Smooth muscle cell (in vitro differentiated cells): ENCODE data around the gene BACE2. TPM values are rescaled to one million over a fixed set of nuclear protein-coding genes. Genes with fewer than 3 reads are reported as not detected.

Experiments
- DNase-seq: peaks from one replicate; lab custom pipeline; 2025; ENCODE audit not compliant: unreplicated experiment; lab: John Stamatoyannopoulos, UW
- H2AFZ ChIP-seq: fragments of 200-600 bp; sonication (generic); 2 replicates; pipeline ENCODE4 v1.6.0; 2016; ENCODE audit warnings: antibody characterized with exemption, low read depth, mild to moderate bottlenecking
- H3F3A ChIP-seq: fragments of 200-600 bp; sonication (generic); 2 replicates; pipeline ENCODE4 v1.6.0; 2017; ENCODE audit warnings: antibody characterized with exemption, low read depth
- H3K27ac ChIP-seq: fragments of 200-600 bp; sonication (generic); 2 replicates; pipeline ENCODE4 v1.5.1; 2016; ENCODE audit warnings: low read depth, mild to moderate bottlenecking
- H3K27me3 ChIP-seq: fragments of 200-600 bp; sonication (generic); 2 replicates; pipeline ENCODE4 v1.6.1; 2016; ENCODE audit warnings: low read depth, mild to moderate bottlenecking
- H3K36me3 ChIP-seq: fragments of 200-600 bp; sonication (generic); 2 replicates; pipeline ENCODE4 v1.5.1; 2016; ENCODE audit warnings: low read depth
- H3K4me1 ChIP-seq: fragments of 200-600 bp; sonication (generic); 2 replicates; pipeline ENCODE4 v1.5.1; 2016; ENCODE audit warnings: low read depth
- H3K4me2 ChIP-seq: fragments of 200-600 bp; sonication (generic); 2 replicates; pipeline ENCODE4 v1.6.0; 2016; ENCODE audit warnings: mild to moderate bottlenecking
- H3K4me3 ChIP-seq: fragments of 200-600 bp; sonication (generic); 2 replicates; pipeline ENCODE4 v1.5.1; 2016; ENCODE audit warnings: mild to moderate bottlenecking
- H3K79me2 ChIP-seq: fragments of 200-600 bp; sonication (generic); 2 replicates; pipeline ENCODE4 v1.6.0; 2016; ENCODE audit warnings: low read depth, mild to moderate bottlenecking
- H3K9ac ChIP-seq: fragments of 200-600 bp; sonication (generic); 2 replicates; pipeline ENCODE4 v1.6.0; 2016; ENCODE audit warnings: low read depth
- H3K9me3 ChIP-seq: fragments of 200-600 bp; sonication (generic); replicated peaks from 2 replicates; pipeline ENCODE4 v1.5.1; 2016; ENCODE audit warnings: low read depth
- H4K20me1 ChIP-seq: fragments of 200-600 bp; sonication (generic); 2 replicates; pipeline ENCODE4 v1.6.0; 2016; ENCODE audit warnings: low read depth
- WGBS: methylation state at CpG from one replicate; pipeline ENCODE4 v1.1.7; 2016; ENCODE audit warnings: low lambda C conversion rate; 5-methylcytosine and 5-hydroxymethylcytosine counted together
- polyA plus RNA-seq: library from polyadenylated mRNA; unstranded; fragments of >200 nt; fragmentation: Nextera tagmentation; extraction: Ambion mirVana; gene quantifications from 2 replicates; pipeline ENCODE4 v1.2.1, GENCODE V29; 2016
- total RNA-seq: library from RNA; depleted of rRNA; stranded (reverse); fragments of >200 nt; gene quantifications from 2 replicates; pipeline ENCODE4 v1.2.3, GENCODE V29; 2014
- TF ChIP-seq, protein P1 (sequence below): fragments of 200-600 bp; sonication (generic); IDR thresholded peaks from 2 replicates; pipeline ENCODE4 v1.5.1; 2017; ENCODE audit warnings: borderline replicate concordance, mild to moderate bottlenecking, antibody characterized with exemption; ENCODE audit not compliant: insufficient read depth, poor library complexity, severe bottlenecking

Gene BACE2
- total and polyA plus RNA-seq, 2 experiments from 2014 or later = 25.3 to 33.3 TPM

DNA sequence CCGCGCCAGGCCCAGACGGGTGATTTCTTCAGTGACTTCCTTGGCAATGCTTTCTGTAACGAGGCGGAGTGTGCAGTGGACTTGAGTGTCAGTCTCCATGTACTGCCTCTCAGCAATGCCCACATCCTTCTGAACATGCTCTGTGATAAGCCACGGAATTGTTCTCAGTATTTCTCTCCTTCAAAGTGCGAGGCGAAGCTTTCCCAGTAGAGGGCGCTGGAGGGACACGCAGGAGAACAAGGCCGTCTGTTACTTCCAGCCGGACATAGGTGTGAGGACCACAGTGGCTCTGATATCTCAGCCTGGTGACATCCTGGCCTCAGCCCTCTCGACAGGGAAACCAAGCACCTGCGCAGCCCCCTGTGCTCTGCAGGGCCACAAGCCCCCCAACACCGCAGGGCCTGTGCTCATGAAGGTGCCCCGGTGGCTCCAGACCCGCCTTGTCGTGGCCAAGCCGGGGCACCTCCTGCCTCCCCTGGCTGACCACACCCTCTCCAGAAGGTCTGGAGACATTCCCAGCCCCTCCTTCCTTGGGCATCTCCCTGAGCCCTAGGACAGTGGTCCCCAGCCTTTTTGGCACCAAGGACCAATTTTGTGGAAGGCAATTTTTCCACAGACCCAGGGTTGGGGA, 46.1 kb upstream of the BACE2 start:
- no peaks in the 10 kb centered on the region for H4K20me1 ChIP-seq
- no peaks in the 10 kb centered on the region for H3F3A ChIP-seq
- WGBS = 46% methylated on average over 19 of the region's 19 CpGs
- H3K36me3 ChIP-seq = no peaks in the 10 kb centered on the region
- peak; percentile 41 for DNase-seq
- no peak overlapping the region for H3K9ac ChIP-seq
- TF ChIP-seq, protein P1, sequence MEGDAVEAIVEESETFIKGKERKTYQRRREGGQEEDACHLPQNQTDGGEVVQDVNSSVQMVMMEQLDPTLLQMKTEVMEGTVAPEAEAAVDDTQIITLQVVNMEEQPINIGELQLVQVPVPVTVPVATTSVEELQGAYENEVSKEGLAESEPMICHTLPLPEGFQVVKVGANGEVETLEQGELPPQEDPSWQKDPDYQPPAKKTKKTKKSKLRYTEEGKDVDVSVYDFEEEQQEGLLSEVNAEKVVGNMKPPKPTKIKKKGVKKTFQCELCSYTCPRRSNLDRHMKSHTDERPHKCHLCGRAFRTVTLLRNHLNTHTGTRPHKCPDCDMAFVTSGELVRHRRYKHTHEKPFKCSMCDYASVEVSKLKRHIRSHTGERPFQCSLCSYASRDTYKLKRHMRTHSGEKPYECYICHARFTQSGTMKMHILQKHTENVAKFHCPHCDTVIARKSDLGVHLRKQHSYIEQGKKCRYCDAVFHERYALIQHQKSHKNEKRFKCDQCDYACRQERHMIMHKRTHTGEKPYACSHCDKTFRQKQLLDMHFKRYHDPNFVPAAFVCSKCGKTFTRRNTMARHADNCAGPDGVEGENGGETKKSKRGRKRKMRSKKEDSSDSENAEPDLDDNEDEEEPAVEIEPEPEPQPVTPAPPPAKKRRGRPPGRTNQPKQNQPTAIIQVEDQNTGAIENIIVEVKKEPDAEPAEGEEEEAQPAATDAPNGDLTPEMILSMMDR = peak; percentile 87
- peaks cover 7% of the 10 kb centered on the region for H3K27me3 ChIP-seq
- no peaks in the 10 kb centered on the region for H3K79me2 ChIP-seq
- H3K4me3 ChIP-seq = no peak overlapping the region
- H2AFZ ChIP-seq = no peak overlapping the region
- no peaks in the 10 kb centered on the region for H3K9me3 ChIP-seq
- no peaks in the 10 kb centered on the region for H3K4me1 ChIP-seq
- no peak overlapping the region for H3K27ac ChIP-seq
- no peak overlapping the region for H3K4me2 ChIP-seq

DNA sequence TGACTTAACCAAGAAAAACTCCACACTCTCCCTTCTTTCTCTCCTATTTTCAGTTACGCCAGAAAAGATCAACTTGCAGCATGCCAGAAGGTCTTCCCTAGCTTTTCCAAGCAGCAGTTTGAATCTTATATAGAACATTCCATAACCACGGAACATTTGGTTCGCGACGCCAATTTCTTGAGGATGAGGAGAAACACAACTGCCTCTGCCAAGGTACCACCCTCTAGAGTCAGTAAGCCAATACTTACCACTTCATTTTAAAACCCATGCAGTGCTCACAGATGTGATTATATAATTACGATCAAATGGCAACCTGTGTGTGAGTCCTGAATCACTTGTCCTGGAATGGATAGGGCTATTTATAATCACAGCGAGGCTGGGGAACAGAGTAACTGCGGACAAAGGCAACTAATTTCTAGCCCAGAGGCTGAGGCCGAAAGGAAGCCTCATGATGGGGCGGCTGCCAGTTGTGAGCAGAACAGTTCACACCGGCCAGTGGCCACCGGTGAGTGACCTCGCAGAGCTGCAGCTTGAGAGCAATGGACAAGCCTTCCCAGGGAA, 43.2 kb upstream of the BACE2 start:
- no peaks in the 10 kb centered on the region for H3K9me3 ChIP-seq
- no peaks in the 10 kb centered on the region for H3K4me1 ChIP-seq
- H3K27ac ChIP-seq = no peak overlapping the region
- H3F3A ChIP-seq = no peaks in the 10 kb centered on the region
- no peak overlapping the region for H3K4me2 ChIP-seq
- peaks cover 7% of the 10 kb centered on the region for H3K27me3 ChIP-seq
- no peaks in the 10 kb centered on the region for H4K20me1 ChIP-seq
- H3K4me3 ChIP-seq = no peak overlapping the region
- H2AFZ ChIP-seq = no peak overlapping the region
- TF ChIP-seq, protein P1 = no peak
- no peaks in the 10 kb centered on the region for H3K79me2 ChIP-seq
- no peak for DNase-seq
- no peaks in the 10 kb centered on the region for H3K36me3 ChIP-seq
- 93% methylated on average over 13 of the region's 13 CpGs for WGBS
- no peak overlapping the region for H3K9ac ChIP-seq

DNA sequence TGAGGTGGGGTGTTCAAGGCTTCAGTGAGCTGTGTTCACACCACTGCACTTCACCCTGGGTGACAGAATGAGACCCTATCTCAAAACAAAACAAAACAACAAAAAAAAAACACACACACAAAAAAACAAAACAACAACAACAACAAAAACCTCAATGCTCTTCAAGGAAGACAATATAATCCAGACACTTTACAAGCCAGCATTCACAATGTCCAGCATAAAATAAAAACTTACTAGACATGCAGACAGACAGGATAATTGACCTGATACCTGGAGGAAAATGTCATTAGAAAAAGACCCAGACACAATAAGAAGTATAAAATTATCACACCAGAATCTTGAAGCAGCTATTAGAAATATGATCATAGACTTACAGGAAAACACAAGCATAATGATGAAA, 39.0 kb upstream of the BACE2 start:
- Histone ChIP-seq H3K4me3 (no peak overlapping the region), H3K27ac (no peak overlapping the region), H3K4me2 (no peak overlapping the region), H3F3A (no peaks in the 10 kb centered on the region), H3K79me2 (no peaks in the 10 kb centered on the region), H3K4me1 (no peaks in the 10 kb centered on the region), H3K9me3 (no peaks in the 10 kb centered on the region), H4K20me1 (no peaks in the 10 kb centered on the region), H3K27me3 (peaks cover 3% of the 10 kb centered on the region), H3K36me3 (no peaks in the 10 kb centered on the region), H3K9ac (no peak overlapping the region), H2AFZ (no peak overlapping the region)
- TF ChIP-seq, protein P1 = no peak
- no peak for DNase-seq

DNA sequence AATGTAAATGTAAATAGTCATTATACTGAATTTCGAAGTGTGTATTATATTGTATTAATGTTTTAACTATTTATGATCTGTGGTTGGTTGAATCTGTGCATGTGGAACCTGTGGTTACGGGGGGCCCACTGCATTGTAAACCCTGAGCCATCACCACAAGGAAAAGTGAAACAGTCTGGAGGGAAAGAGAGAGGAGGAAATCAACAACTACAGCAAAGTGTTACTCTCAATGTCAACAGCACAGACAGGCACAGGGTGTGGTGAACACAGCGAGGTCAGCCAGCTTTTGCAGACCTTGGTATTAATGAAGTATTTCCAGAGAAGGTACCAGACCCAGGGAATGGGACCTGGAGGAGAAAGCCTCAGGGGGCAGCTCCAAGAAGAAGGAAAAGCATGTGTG, 37.1 kb upstream of the BACE2 start:
- WGBS = 84% methylated on average over 3 of the region's 3 CpGs
- no peak overlapping the region for H3K9ac ChIP-seq
- H3K27ac ChIP-seq = no peak overlapping the region
- H3K27me3 ChIP-seq = no peaks in the 10 kb centered on the region
- H4K20me1 ChIP-seq = no peaks in the 10 kb centered on the region
- TF ChIP-seq, protein P1 = no peak
- H3K36me3 ChIP-seq = no peaks in the 10 kb centered on the region
- no peak for DNase-seq
- no peaks in the 10 kb centered on the region for H3K79me2 ChIP-seq
- no peak overlapping the region for H3K4me3 ChIP-seq
- no peak overlapping the region for H3K4me2 ChIP-seq
- no peaks in the 10 kb centered on the region for H3F3A ChIP-seq
- H2AFZ ChIP-seq = no peak overlapping the region
- no peaks in the 10 kb centered on the region for H3K9me3 ChIP-seq
- H3K4me1 ChIP-seq = no peaks in the 10 kb centered on the region
